ENCODE data around the gene PSME1.

GRCh38 chr14:24110060-24110459 is 25.9 kb upstream of the PSME1 start:
- TF ChIP-seq CTCF (conservative IDR thresholded peaks at IDR 0.05) (no peak), ZFX (IDR thresholded peaks at IDR 0.05) (no peak)

Measured in C4-2B (cell line).